HEK293 (cell line): ENCODE measurements around the gene NLGN1.
A peak's percentile ranks its signal among the peaks of the same experiment; 100 is the strongest.

ENCODE experiments used
- CTCF ChIA-PET: fragments of 350-600 bp; formaldehyde crosslinking; extraction: SDS; loops from one replicate; lab custom pipeline; 2021; ENCODE audit warnings: antibody characterized with exemption; lab: Yijun Ruan, JAX
- POLR2A ChIA-PET: fragments of 300-600 bp; formaldehyde crosslinking; extraction: SDS; loops from one replicate; lab custom pipeline; 2020; ENCODE audit warnings: antibody characterized with exemption, inconsistent platforms; lab: Yijun Ruan, JAX
- H3K27ac ChIP-seq: fragments of 200-500 bp; sonication (Bioruptor generic); 2 replicates; pipeline ENCODE4 v1.5.1; 2014; ENCODE audit warnings: low read depth, low read length, control low read depth, inconsistent platforms; ENCODE audit errors: extremely low read depth
- H3K36me3 ChIP-seq, 2 experiments: fragments of 200-500 bp in 1 of 2; sonication (Bioruptor generic) in 1 of 2; 1 replicate in 1 of 2; 2 replicates in 1 of 2; pipeline ENCODE4 v1.5.1; 2014 to 2017; ENCODE audit warnings: inconsistent platforms in 2 of 2, low read length in 2 of 2; ENCODE audit not compliant: control insufficient read depth in 2 of 2, insufficient read depth in 1 of 2
- H3K4me1 ChIP-seq: fragments of 200-500 bp; sonication (Bioruptor generic); 2 replicates; pipeline ENCODE4 v1.5.1; 2014; ENCODE audit warnings: mild to moderate bottlenecking, low read length, inconsistent platforms; ENCODE audit not compliant: control insufficient read depth, insufficient read depth
- H3K4me3 ChIP-seq: 2 replicates; pipeline ENCODE4 v1.5.1; 2011; ENCODE audit warnings: low read depth, mild to moderate bottlenecking, control low read depth, low read length, moderate library complexity
- H3K9me3 ChIP-seq: fragments of 200-500 bp; sonication (Bioruptor generic); 2 replicates; pipeline ENCODE4 v1.5.1; 2014; ENCODE audit warnings: low read depth, low read length, inconsistent platforms; ENCODE audit not compliant: control insufficient read depth, insufficient read depth
- FEZF1 ChIP-seq: fragments of 450-650 bp; formaldehyde crosslinking; IDR thresholded peaks from 2 replicates; pipeline ENCODE4 v1.5.1; 2016; ENCODE audit warnings: missing biosample characterization, missing genetic modification characterization
- GLIS1 ChIP-seq: fragments of 450-650 bp; formaldehyde crosslinking; IDR thresholded peaks from 2 replicates; pipeline ENCODE4 v1.5.1; 2016; ENCODE audit warnings: missing biosample characterization, missing genetic modification characterization
- MEIS1 ChIP-seq: sonication (generic); formaldehyde crosslinking; IDR thresholded peaks from 2 replicates; pipeline ENCODE4 v1.8.1; 2022; ENCODE audit warnings: missing genetic modification reagents, mild to moderate bottlenecking, borderline replicate concordance
- PRDM6 ChIP-seq: fragments of 450-650 bp; formaldehyde crosslinking; IDR thresholded peaks from 2 replicates; pipeline ENCODE4 v1.5.1; 2017; ENCODE audit warnings: missing biosample characterization, missing genetic modification characterization
- SCRT1 ChIP-seq: fragments of 450-650 bp; formaldehyde crosslinking; IDR thresholded peaks from 2 replicates; pipeline ENCODE4 v1.5.1; 2016; ENCODE audit warnings: missing biosample characterization, missing genetic modification characterization, borderline replicate concordance
- SP3 ChIP-seq: fragments of 450-650 bp; formaldehyde crosslinking; IDR thresholded peaks from 2 replicates; pipeline ENCODE4 v1.5.1; 2016; ENCODE audit warnings: missing biosample characterization, missing genetic modification characterization
- ZBTB48 ChIP-seq: fragments of 450-650 bp; formaldehyde crosslinking; IDR thresholded peaks from 2 replicates; pipeline ENCODE4 v1.5.1; 2016; ENCODE audit warnings: missing biosample characterization, missing genetic modification characterization
- ZFHX2 ChIP-seq: fragments of 450-650 bp; formaldehyde crosslinking; conservative IDR thresholded peaks from 2 replicates; pipeline ENCODE4 v1.5.1; 2016; ENCODE audit warnings: missing biosample characterization, missing genetic modification characterization
- ZNF114 ChIP-seq: fragments of 450-650 bp; formaldehyde crosslinking; IDR thresholded peaks from 2 replicates; pipeline ENCODE4 v1.5.0; 2017; ENCODE audit warnings: missing biosample characterization, missing genetic modification characterization
- ZNF133 ChIP-seq: fragments of 450-650 bp; formaldehyde crosslinking; IDR thresholded peaks from 2 replicates; pipeline ENCODE4 v1.5.1; 2016; ENCODE audit warnings: missing biosample characterization, missing genetic modification characterization
- ZNF184 ChIP-seq: fragments of 450-650 bp; IDR thresholded peaks from 2 replicates; pipeline ENCODE4 v1.5.1; 2018; ENCODE audit warnings: missing biosample characterization, mild to moderate bottlenecking, missing genetic modification characterization
- ZNF19 ChIP-seq: fragments of 450-650 bp; formaldehyde crosslinking; IDR thresholded peaks from 2 replicates; pipeline ENCODE4; 2016; ENCODE audit warnings: missing biosample characterization, missing genetic modification characterization, low read depth
- ZNF221 ChIP-seq: fragments of 450-650 bp; formaldehyde crosslinking; IDR thresholded peaks from 2 replicates; pipeline ENCODE4 v1.5.1; 2017; ENCODE audit warnings: missing biosample characterization, missing genetic modification characterization, borderline replicate concordance
- ZNF473 ChIP-seq: fragments of 450-650 bp; formaldehyde crosslinking; IDR thresholded peaks from 2 replicates; pipeline ENCODE4 v1.5.1; 2017; ENCODE audit warnings: missing biosample characterization, missing genetic modification characterization
- ZNF555 ChIP-seq: fragments of 450-650 bp; formaldehyde crosslinking; conservative IDR thresholded peaks from 2 replicates; pipeline ENCODE4 v1.5.1; 2017; ENCODE audit warnings: missing biosample characterization, mild to moderate bottlenecking, missing genetic modification characterization, inconsistent platforms
- ZNF664 ChIP-seq: fragments of 450-650 bp; formaldehyde crosslinking; IDR thresholded peaks from 2 replicates; pipeline ENCODE4 v1.5.1; 2016; ENCODE audit warnings: missing biosample characterization, missing genetic modification characterization
- ZNF677 ChIP-seq: fragments of 450-650 bp; IDR thresholded peaks from 2 replicates; pipeline ENCODE4 v1.5.0; 2018; ENCODE audit warnings: missing biosample characterization, mild to moderate bottlenecking, missing genetic modification characterization, moderate library complexity
- ZNF843 ChIP-seq: fragments of 450-650 bp; formaldehyde crosslinking; IDR thresholded peaks from 2 replicates; pipeline ENCODE4 v1.5.1; 2016; ENCODE audit warnings: missing biosample characterization, missing genetic modification characterization
- ZSCAN16 ChIP-seq: fragments of 450-650 bp; formaldehyde crosslinking; IDR thresholded peaks from 2 replicates; pipeline ENCODE4 v1.5.1; 2016; ENCODE audit warnings: missing biosample characterization, missing genetic modification characterization
- TF ChIP-seq, protein P1 (sequence below): fragments of 450-650 bp; formaldehyde crosslinking; IDR thresholded peaks from 2 replicates; pipeline ENCODE4 v1.5.1; 2017; ENCODE audit warnings: missing biosample characterization, missing genetic modification characterization
- TF ChIP-seq, protein P2 (sequence below): fragments of 450-650 bp; formaldehyde crosslinking; IDR thresholded peaks from 2 replicates; pipeline ENCODE4 v1.5.1; 2016; ENCODE audit warnings: missing biosample characterization, missing genetic modification characterization

NLGN1 gene

GRCh38 chr3:174242311-174243041 is 844.9 kb downstream of the NLGN1 start:
- POLR2A ChIA-PET = no interaction called here
- TF ChIP-seq ZNF677 (no peak), ZNF221 (tag by site-specific recombination) (no peak), SP3 (tag by site-specific recombination) (no peak), ZSCAN16 (tag by site-specific recombination) (no peak), ZNF184 (no peak)
- Histone ChIP-seq H3K27ac (no peak overlapping the region), H3K4me1 (no peaks in the 10 kb centered on the region), H3K4me3 (no peak overlapping the region), H3K36me3 (no peaks in the 10 kb centered on the region), H3K9me3 (no peaks in the 10 kb centered on the region)
- CTCF ChIA-PET = no interaction called here

GRCh38 chr3:174243171-174243570 is 845.6 kb downstream of the NLGN1 start:
- Histone ChIP-seq H3K27ac (no peak overlapping the region), H3K4me1 (no peaks in the 10 kb centered on the region), H3K36me3 (no peaks in the 10 kb centered on the region), H3K9me3 (no peaks in the 10 kb centered on the region), H3K4me3 (no peak overlapping the region)
- ChIA-PET CTCF (no interaction called here), POLR2A (no interaction called here)
- TF ChIP-seq ZNF843 (tag by site-specific recombination) = 0 out of 2 replicates have a peak, but pooled peaks have one; percentile 17
- TF ChIP-seq ZNF114 = no peak
- TF ChIP-seq ZNF664 = peak; percentile 53; the same call in 1 of the 2 replicates
- no peak for TF ChIP-seq MEIS1
- no peak for TF ChIP-seq ZNF555
- no peak for TF ChIP-seq SCRT1 (tag by site-specific recombination)
- TF ChIP-seq FEZF1 = 0 out of 2 replicates have a peak, but pooled peaks have one; percentile 23
- TF ChIP-seq ZBTB48 (tag by site-specific recombination) = no peak
- TF ChIP-seq, protein P1, sequence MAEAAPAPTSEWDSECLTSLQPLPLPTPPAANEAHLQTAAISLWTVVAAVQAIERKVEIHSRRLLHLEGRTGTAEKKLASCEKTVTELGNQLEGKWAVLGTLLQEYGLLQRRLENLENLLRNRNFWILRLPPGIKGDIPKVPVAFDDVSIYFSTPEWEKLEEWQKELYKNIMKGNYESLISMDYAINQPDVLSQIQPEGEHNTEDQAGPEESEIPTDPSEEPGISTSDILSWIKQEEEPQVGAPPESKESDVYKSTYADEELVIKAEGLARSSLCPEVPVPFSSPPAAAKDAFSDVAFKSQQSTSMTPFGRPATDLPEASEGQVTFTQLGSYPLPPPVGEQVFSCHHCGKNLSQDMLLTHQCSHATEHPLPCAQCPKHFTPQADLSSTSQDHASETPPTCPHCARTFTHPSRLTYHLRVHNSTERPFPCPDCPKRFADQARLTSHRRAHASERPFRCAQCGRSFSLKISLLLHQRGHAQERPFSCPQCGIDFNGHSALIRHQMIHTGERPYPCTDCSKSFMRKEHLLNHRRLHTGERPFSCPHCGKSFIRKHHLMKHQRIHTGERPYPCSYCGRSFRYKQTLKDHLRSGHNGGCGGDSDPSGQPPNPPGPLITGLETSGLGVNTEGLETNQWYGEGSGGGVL (tag by site-specific recombination) = no peak
- TF ChIP-seq ZNF473 (tag by site-specific recombination) = no peak
- TF ChIP-seq ZNF133 = no peak
- TF ChIP-seq PRDM6 (tag by site-specific recombination) = peak; percentile 43; the same call in 1 of the 2 replicates
- TF ChIP-seq ZFHX2 (tag by site-specific recombination) = 0 out of 2 replicates have a peak, but pooled peaks have one; percentile 13
- peak; percentile 14; the same call in 1 of the 2 replicates for TF ChIP-seq GLIS1 (tag by site-specific recombination)
- TF ChIP-seq, protein P2, sequence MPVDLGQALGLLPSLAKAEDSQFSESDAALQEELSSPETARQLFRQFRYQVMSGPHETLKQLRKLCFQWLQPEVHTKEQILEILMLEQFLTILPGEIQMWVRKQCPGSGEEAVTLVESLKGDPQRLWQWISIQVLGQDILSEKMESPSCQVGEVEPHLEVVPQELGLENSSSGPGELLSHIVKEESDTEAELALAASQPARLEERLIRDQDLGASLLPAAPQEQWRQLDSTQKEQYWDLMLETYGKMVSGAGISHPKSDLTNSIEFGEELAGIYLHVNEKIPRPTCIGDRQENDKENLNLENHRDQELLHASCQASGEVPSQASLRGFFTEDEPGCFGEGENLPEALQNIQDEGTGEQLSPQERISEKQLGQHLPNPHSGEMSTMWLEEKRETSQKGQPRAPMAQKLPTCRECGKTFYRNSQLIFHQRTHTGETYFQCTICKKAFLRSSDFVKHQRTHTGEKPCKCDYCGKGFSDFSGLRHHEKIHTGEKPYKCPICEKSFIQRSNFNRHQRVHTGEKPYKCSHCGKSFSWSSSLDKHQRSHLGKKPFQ = no peak
- no peak for TF ChIP-seq ZNF19 (tag by site-specific recombination)
